Measurements from ENCODE around the gene PTPN14. TPM values are rescaled to one million over a fixed set of nuclear protein-coding genes. Genes with fewer than 3 reads are reported as not detected.

PTPN14 gene
- total RNA-seq, 1 experiment from 2014 or later = 209 TPM

DNA sequence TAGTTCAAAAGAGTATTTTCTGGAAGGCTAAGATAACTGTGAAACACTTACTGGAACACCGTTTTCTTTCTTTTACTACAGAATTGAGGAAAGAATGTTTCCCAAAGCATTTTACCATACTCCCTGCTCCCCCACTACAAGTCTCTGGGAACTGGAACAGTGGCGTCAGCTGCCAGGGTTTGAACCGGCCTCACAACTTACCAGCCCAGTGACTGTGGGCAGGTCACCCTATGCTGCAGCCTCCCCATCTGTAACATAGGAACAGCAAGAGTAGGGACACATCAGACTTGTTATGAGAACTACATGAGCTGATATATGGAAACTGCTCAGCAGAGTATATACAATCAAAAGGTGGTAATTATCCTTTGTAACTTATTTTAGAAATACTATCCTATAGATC is 91.5 kb downstream of the PTPN14 start:
- POLR2A ChIA-PET = no interaction called here
- no peaks in the 10 kb centered on the region for H3K27me3 ChIP-seq (ENCODE audit: control insufficient read depth, insufficient read depth, low read length)
- H3K4me3 ChIP-seq (ENCODE audit: low read depth in 2 of 2, low read length in 2 of 2) = no peak overlapping the region
- CTCF ChIA-PET = no interaction called here
- no peaks in the 10 kb centered on the region; the same call in 1 of the 2 replicates for H3K36me3 ChIP-seq (ENCODE audit: control insufficient read depth, insufficient read depth, low read length)
- TF ChIP-seq, protein P1, sequence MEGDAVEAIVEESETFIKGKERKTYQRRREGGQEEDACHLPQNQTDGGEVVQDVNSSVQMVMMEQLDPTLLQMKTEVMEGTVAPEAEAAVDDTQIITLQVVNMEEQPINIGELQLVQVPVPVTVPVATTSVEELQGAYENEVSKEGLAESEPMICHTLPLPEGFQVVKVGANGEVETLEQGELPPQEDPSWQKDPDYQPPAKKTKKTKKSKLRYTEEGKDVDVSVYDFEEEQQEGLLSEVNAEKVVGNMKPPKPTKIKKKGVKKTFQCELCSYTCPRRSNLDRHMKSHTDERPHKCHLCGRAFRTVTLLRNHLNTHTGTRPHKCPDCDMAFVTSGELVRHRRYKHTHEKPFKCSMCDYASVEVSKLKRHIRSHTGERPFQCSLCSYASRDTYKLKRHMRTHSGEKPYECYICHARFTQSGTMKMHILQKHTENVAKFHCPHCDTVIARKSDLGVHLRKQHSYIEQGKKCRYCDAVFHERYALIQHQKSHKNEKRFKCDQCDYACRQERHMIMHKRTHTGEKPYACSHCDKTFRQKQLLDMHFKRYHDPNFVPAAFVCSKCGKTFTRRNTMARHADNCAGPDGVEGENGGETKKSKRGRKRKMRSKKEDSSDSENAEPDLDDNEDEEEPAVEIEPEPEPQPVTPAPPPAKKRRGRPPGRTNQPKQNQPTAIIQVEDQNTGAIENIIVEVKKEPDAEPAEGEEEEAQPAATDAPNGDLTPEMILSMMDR (IDR thresholded peaks at IDR 0.05) = no peak
- TF ChIP-seq REST (IDR thresholded peaks at IDR 0.05; ENCODE audit: insufficient read depth in 1 of 2, low read depth in 2 of 2, low read length in 1 of 2) = no peak
- TF ChIP-seq POLR2AphosphoS5 (IDR thresholded peaks at IDR 0.05; ENCODE audit: low read depth, low read length) = no peak
- no peak for TF ChIP-seq TCF7L2 (IDR thresholded peaks at IDR 0.05; ENCODE audit: low read depth, low read length)
- no peak for TF ChIP-seq SIN3A (IDR thresholded peaks at IDR 0.05; ENCODE audit: borderline replicate concordance, insufficient read depth, low read depth, low read length)
- H3K9me3 ChIP-seq (ENCODE audit: control insufficient read depth, insufficient read depth, low read depth, low read length) = no peaks in the 10 kb centered on the region
- DNase-seq (ENCODE audit: low read depth, low spot score) (no peak), ATAC-seq (peak; percentile 33; the same call in 1 of the 2 replicates)
- in situ Hi-C loops (cut with HindIII; ENCODE audit: low pct_unique_long_range_greater_than_20kb, low sequenced_read_pairs) = no loop called here
- BruUV-seq (replicated peaks) = no TSS peak
- intact Hi-C loops (cut with micrococcal nuclease; ENCODE audit: unreplicated experiment) = no loop called here
- H3K27ac ChIP-seq (ENCODE audit: low read length) = peak overlapping the region; percentile 76
- peaks cover 66% of the 10 kb centered on the region for H3K4me1 ChIP-seq (ENCODE audit: control insufficient read depth, insufficient read depth, low read length)

- no TSS peak for BruUV-seq (replicated peaks)
- H3K36me3 ChIP-seq (ENCODE audit: control insufficient read depth, insufficient read depth, low read length) = no peaks in the 10 kb centered on the region; the same call in 1 of the 2 replicates
- DNase-seq (ENCODE audit: low read depth, low spot score) (no peak), ATAC-seq (no peak)
- H3K27me3 ChIP-seq (ENCODE audit: control insufficient read depth, insufficient read depth, low read length) = no peaks in the 10 kb centered on the region
- TF ChIP-seq POLR2AphosphoS5 (IDR thresholded peaks at IDR 0.05; ENCODE audit: low read depth, low read length) (no peak), TCF7L2 (IDR thresholded peaks at IDR 0.05; ENCODE audit: low read depth, low read length) (no peak), SIN3A (IDR thresholded peaks at IDR 0.05; ENCODE audit: borderline replicate concordance, insufficient read depth, low read depth, low read length) (no peak), REST (IDR thresholded peaks at IDR 0.05; ENCODE audit: insufficient read depth in 1 of 2, low read depth in 2 of 2, low read length in 1 of 2) (no peak)
- TF ChIP-seq, protein P1 (IDR thresholded peaks at IDR 0.05) = no peak
- ChIA-PET CTCF (no interaction called here), POLR2A (interaction anchor here (1.1 to 1.2 kb wide), 2 partner anchors 14 to 17 kb away, joined by 3 to 7 read pairs; no protein-coding TSS in a partner anchor)
- peak overlapping the region; percentile 76 for H3K27ac ChIP-seq (ENCODE audit: low read length)
- H3K4me1 ChIP-seq (ENCODE audit: control insufficient read depth, insufficient read depth, low read length) = peaks cover 66% of the 10 kb centered on the region
- no peaks in the 10 kb centered on the region for H3K9me3 ChIP-seq (ENCODE audit: control insufficient read depth, insufficient read depth, low read depth, low read length)
- H3K4me3 ChIP-seq (ENCODE audit: low read depth in 2 of 2, low read length in 2 of 2) = no peak overlapping the region
- in situ Hi-C loops (cut with HindIII; ENCODE audit: low pct_unique_long_range_greater_than_20kb, low sequenced_read_pairs) (no loop called here), intact Hi-C loops (cut with micrococcal nuclease; ENCODE audit: unreplicated experiment) (no loop called here)
Measured at GRCh38 chr1:214458541-214458940, 92.9 kb downstream of the PTPN14 start.

All from Panc1 (cell line).